Activated CD4-positive, alpha-beta T cell treated with anti-CD3 and anti-CD28 coated beads for 24 hours (primary cell): ENCODE data around the gene SLC6A7.
"Not testable (repeated sequence)": the region's sequence is repeated elsewhere in the genome, so short reads cannot be mapped to it uniquely, and the experiment has no call there.

Source experiments
- DNase-seq, 2 donors: peaks; one replicate each; pipeline ENCODE4 v3.0.0-alpha.2; 2020; ENCODE audit warnings: low read depth in 2 of 2

Gene SLC6A7

GRCh38 chr5:150241298-150242160 lies 51.7 kb downstream of the SLC6A7 start:
- DNase-seq: no peak

- DNase-seq: no peak
Measured at GRCh38 chr5:150242251-150242894, 52.5 kb downstream of the SLC6A7 start.

- DNase-seq: no peak
Measured at GRCh38 chr5:150243590-150243989, 53.7 kb downstream of the SLC6A7 start.

GRCh38 chr5:150244209-150244608 lies 54.3 kb downstream of the SLC6A7 start:
- DNase-seq: no peak

GRCh38 chr5:150245111-150245789 lies 55.4 kb downstream of the SLC6A7 start:
- DNase-seq: no peak

GRCh38 chr5:150245808-150246207 lies 55.9 kb downstream of the SLC6A7 start:
- no peak for DNase-seq

GRCh38 chr5:150246429-150246828 lies 56.6 kb downstream of the SLC6A7 start:
- no peak for DNase-seq

GRCh38 chr5:150246835-150247234 lies 57.0 kb downstream of the SLC6A7 start:
- no peak for DNase-seq

- no peak for DNase-seq
Measured at GRCh38 chr5:150247726-150248125, 57.9 kb downstream of the SLC6A7 start.

GRCh38 chr5:150248493-150248892 lies 58.6 kb downstream of the SLC6A7 start:
- not testable (repeated sequence) for DNase-seq

GRCh38 chr5:150248946-150249345 lies 59.1 kb downstream of the SLC6A7 start:
- DNase-seq: no peak

GRCh38 chr5:150249744-150250143 lies 59.9 kb downstream of the SLC6A7 start:
- DNase-seq: no peak

- no peak for DNase-seq
Measured at GRCh38 chr5:150251504-150251903, 61.6 kb downstream of the SLC6A7 start.

- DNase-seq: no peak
Measured at GRCh38 chr5:150252489-150252888, 62.6 kb downstream of the SLC6A7 start.

GRCh38 chr5:150253416-150254208 lies 63.8 kb downstream of the SLC6A7 start:
- DNase-seq: no peak

- no peak for DNase-seq
Measured at GRCh38 chr5:150254363-150254762, 64.5 kb downstream of the SLC6A7 start.

- DNase-seq: no peak
Measured at GRCh38 chr5:150254774-150255173, 64.9 kb downstream of the SLC6A7 start.

- DNase-seq: no peak
Measured at GRCh38 chr5:150255659-150256409, 66.0 kb downstream of the SLC6A7 start.

- no peak for DNase-seq
Measured at GRCh38 chr5:150256410-150257064, 66.7 kb downstream of the SLC6A7 start.

GRCh38 chr5:150257424-150257823 lies 67.6 kb downstream of the SLC6A7 start:
- no peak for DNase-seq

- no peak for DNase-seq
Measured at GRCh38 chr5:150258130-150258529, 68.3 kb downstream of the SLC6A7 start.
